ENCODE data around the gene TBX3.
"Not testable (repeated sequence)": the region's sequence is repeated elsewhere in the genome, so short reads cannot be mapped to it uniquely, and the experiment has no call there.

The TBX3 gene

GRCh38 chr12:114684098-114684869, at the start of gene TBX3:
TSS of gene TBX3 (minus strand) at chr12:114684175. CDS start at chr12:114683200, 975 bp downstream.
- no peak for DNase-seq

- no peak for DNase-seq
Measured at GRCh38 chr12:114732426-114733030, 48.6 kb upstream of the TBX3 start.

GRCh38 chr12:114729731-114730130, 45.8 kb upstream of the TBX3 start:
- DNase-seq, result no peak

- DNase-seq, result no peak
Measured at GRCh38 chr12:114726092-114726710, 42.2 kb upstream of the TBX3 start.

GRCh38 chr12:114722176-114722575, 38.2 kb upstream of the TBX3 start:
- DNase-seq, result not testable (repeated sequence)

- no peak for DNase-seq
Measured at GRCh38 chr12:114721266-114721665, 37.3 kb upstream of the TBX3 start.

- DNase-seq, result no peak
Measured at GRCh38 chr12:114713466-114714215, 29.7 kb upstream of the TBX3 start.

- no peak for DNase-seq
Measured at GRCh38 chr12:114711689-114712152, 27.7 kb upstream of the TBX3 start.

- DNase-seq, result no peak
Measured at GRCh38 chr12:114710151-114710550, 26.2 kb upstream of the TBX3 start.

- DNase-seq, result no peak
Measured at GRCh38 chr12:114709112-114709511, 25.1 kb upstream of the TBX3 start.

GRCh38 chr12:114708598-114708997, 24.6 kb upstream of the TBX3 start:
- DNase-seq, result not testable (repeated sequence)

GRCh38 chr12:114704096-114704495, 20.1 kb upstream of the TBX3 start:
- no peak for DNase-seq

- DNase-seq, result no peak
Measured at GRCh38 chr12:114703060-114703493, 19.1 kb upstream of the TBX3 start.

GRCh38 chr12:114702462-114702861, 18.5 kb upstream of the TBX3 start:
- DNase-seq, result no peak

GRCh38 chr12:114701553-114701952, 17.6 kb upstream of the TBX3 start:
- no peak for DNase-seq

- DNase-seq, result no peak
Measured at GRCh38 chr12:114701104-114701414, 17.1 kb upstream of the TBX3 start.

GRCh38 chr12:114700392-114701103, 16.6 kb upstream of the TBX3 start:
- no peak for DNase-seq

- no peak for DNase-seq
Measured at GRCh38 chr12:114698566-114699163, 14.7 kb upstream of the TBX3 start.

GRCh38 chr12:114697741-114698565, 14.0 kb upstream of the TBX3 start:
- no peak for DNase-seq

GRCh38 chr12:114697243-114697716, 13.3 kb upstream of the TBX3 start:
- no peak for DNase-seq

Measured in activated CD4-positive, CD25-positive, alpha-beta regulatory T cell (primary cell).